Stimulated activated CD4-positive, alpha-beta T cell treated with anti-CD3 and anti-CD28 coated beads, Interleukin-12 subunit alpha, Interleukin-12 subunit beta, amount 100 ng/mL, for 48 hours (primary cell): ENCODE results near the gene PPP6R2.

ENCODE experiments used
- DNase-seq, 3 donors: peaks; one replicate each; pipeline ENCODE4 v3.0.0-alpha.2; 2020; ENCODE audit warnings: low read depth in 2 of 3, low spot score in 1 of 3

Gene PPP6R2

GRCh38 chr22:50464451-50464850, 121.3 kb downstream of the PPP6R2 start:
- DNase-seq: no peak

- DNase-seq: no peak
Measured at GRCh38 chr22:50465066-50465930, 122.2 kb downstream of the PPP6R2 start.

GRCh38 chr22:50467341-50467740, 124.2 kb downstream of the PPP6R2 start:
- DNase-seq: no peak

GRCh38 chr22:50467773-50468440, 124.8 kb downstream of the PPP6R2 start:
- DNase-seq: no peak

- DNase-seq: no peak
Measured at GRCh38 chr22:50468626-50469025, 125.5 kb downstream of the PPP6R2 start.

GRCh38 chr22:50469377-50470305, 126.5 kb downstream of the PPP6R2 start:
- DNase-seq: peak; percentile 83 to 90 (median 88)

GRCh38 chr22:50470491-50470890, 127.4 kb downstream of the PPP6R2 start:
- DNase-seq: no peak

- DNase-seq: no peak
Measured at GRCh38 chr22:50471197-50471847, 128.2 kb downstream of the PPP6R2 start.

- no peak for DNase-seq
Measured at GRCh38 chr22:50471962-50472361, 128.8 kb downstream of the PPP6R2 start.

GRCh38 chr22:50473088-50473487, 130.0 kb downstream of the PPP6R2 start:
- DNase-seq: peak in 2 of 3 donors; percentile 32 to 37

GRCh38 chr22:50473855-50474671, 130.9 kb downstream of the PPP6R2 start:
- peak in 1 of 3 donors; percentile 20 for DNase-seq

- DNase-seq: peak; percentile 75 to 87 (median 78)
Measured at GRCh38 chr22:50474710-50475651, 131.9 kb downstream of the PPP6R2 start, which contains the start of gene SBF1. Gene SBF1, minus strand, starts transcription at chr22:50475035. Its CDS starts 195 bp downstream, at chr22:50474840.

GRCh38 chr22:50475652-50476002, 132.5 kb downstream of the PPP6R2 start:
- DNase-seq: no peak

GRCh38 chr22:50476868-50477267, 133.7 kb downstream of the PPP6R2 start:
- no peak for DNase-seq

GRCh38 chr22:50477923-50478322, 134.8 kb downstream of the PPP6R2 start:
- DNase-seq: no peak

- DNase-seq: no peak
Measured at GRCh38 chr22:50479721-50480120, 136.6 kb downstream of the PPP6R2 start.

GRCh38 chr22:50481045-50481439, 137.9 kb downstream of the PPP6R2 start:
- DNase-seq: no peak

GRCh38 chr22:50481440-50482106, 138.4 kb downstream of the PPP6R2 start, which contains the start of gene ADM2:
Gene ADM2, plus strand, starts transcription at chr22:50481543. Its CDS starts 305 bp downstream, at chr22:50481848.
- DNase-seq: peak in 2 of 3 donors; percentile 43 to 50
